Progenitor cell of endocrine pancreas (in vitro differentiated cells): ENCODE data around the gene GCAT. TPM values are rescaled to one million over a fixed set of nuclear protein-coding genes. Genes with fewer than 3 reads are reported as not detected.

Experiments
- DNase-seq: peaks from one replicate; pipeline ENCODE4 v3.0.0; 2021; ENCODE audit warnings: low spot score; ENCODE audit not compliant: unreplicated experiment
- H3K27ac Mint-ChIP-seq: 2 replicates; pipeline ENCODE4 v1.8.0; 2021; ENCODE audit warnings: mild to moderate bottlenecking, moderate library complexity, mixed read lengths
- H3K27me3 Mint-ChIP-seq: 2 replicates; pipeline ENCODE4 v1.8.0; 2021; ENCODE audit warnings: mixed read lengths
- H3K36me3 Mint-ChIP-seq: 2 replicates; pipeline ENCODE4 v1.8.0; 2022; ENCODE audit warnings: mixed read lengths; ENCODE audit not compliant: insufficient read depth
- H3K4me1 Mint-ChIP-seq: 2 replicates; pipeline ENCODE4 v1.8.0; 2021; ENCODE audit warnings: low read depth, mixed read lengths
- H3K4me3 Mint-ChIP-seq: 2 replicates; pipeline ENCODE4 v1.8.0; 2021; ENCODE audit warnings: low read depth, mild to moderate bottlenecking, moderate library complexity, mixed read lengths
- H3K9me3 Mint-ChIP-seq: 2 replicates; pipeline ENCODE4 v1.8.0; 2021; ENCODE audit warnings: low read depth, mixed read lengths
- total RNA-seq: library from RNA; stranded (reverse); gene quantifications from 2 replicates; pipeline ENCODE4 v1.2.1, GENCODE V29; 2021
- TF ChIP-seq, protein P1 (sequence below): fragments of 200-600 bp; sonication (generic); IDR thresholded peaks from one replicate; pipeline ENCODE4 v1.5.0; 2021; ENCODE audit warnings: antibody characterized with exemption, mild to moderate bottlenecking; ENCODE audit not compliant: unreplicated experiment

GCAT gene
- total RNA-seq, 1 donor from 2014 or later, result 20.2 TPM

- TF ChIP-seq, protein P1, sequence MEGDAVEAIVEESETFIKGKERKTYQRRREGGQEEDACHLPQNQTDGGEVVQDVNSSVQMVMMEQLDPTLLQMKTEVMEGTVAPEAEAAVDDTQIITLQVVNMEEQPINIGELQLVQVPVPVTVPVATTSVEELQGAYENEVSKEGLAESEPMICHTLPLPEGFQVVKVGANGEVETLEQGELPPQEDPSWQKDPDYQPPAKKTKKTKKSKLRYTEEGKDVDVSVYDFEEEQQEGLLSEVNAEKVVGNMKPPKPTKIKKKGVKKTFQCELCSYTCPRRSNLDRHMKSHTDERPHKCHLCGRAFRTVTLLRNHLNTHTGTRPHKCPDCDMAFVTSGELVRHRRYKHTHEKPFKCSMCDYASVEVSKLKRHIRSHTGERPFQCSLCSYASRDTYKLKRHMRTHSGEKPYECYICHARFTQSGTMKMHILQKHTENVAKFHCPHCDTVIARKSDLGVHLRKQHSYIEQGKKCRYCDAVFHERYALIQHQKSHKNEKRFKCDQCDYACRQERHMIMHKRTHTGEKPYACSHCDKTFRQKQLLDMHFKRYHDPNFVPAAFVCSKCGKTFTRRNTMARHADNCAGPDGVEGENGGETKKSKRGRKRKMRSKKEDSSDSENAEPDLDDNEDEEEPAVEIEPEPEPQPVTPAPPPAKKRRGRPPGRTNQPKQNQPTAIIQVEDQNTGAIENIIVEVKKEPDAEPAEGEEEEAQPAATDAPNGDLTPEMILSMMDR, result no peak
- Mint-ChIP-seq H3K4me3 (peak overlapping the region; percentile 84), H3K36me3 (no peaks in the 10 kb centered on the region), H3K27ac (peak overlapping the region; percentile 95), H3K27me3 (no peaks in the 10 kb centered on the region), H3K9me3 (no peaks in the 10 kb centered on the region), H3K4me1 (peaks cover 36% of the 10 kb centered on the region)
- DNase-seq, result no peak
These were observed 1.1 kb upstream of the GCAT start for GRCh38 chr22:37806409-37807333.

GRCh38 chr22:37808294-37808657 is 542 bp downstream of the GCAT start:
- H3K27me3 Mint-ChIP-seq, result no peaks in the 10 kb centered on the region
- TF ChIP-seq, protein P1, result no peak
- H3K27ac Mint-ChIP-seq, result peak overlapping the region; percentile 87
- H3K36me3 Mint-ChIP-seq, result no peaks in the 10 kb centered on the region
- no peak for DNase-seq
- no peaks in the 10 kb centered on the region for H3K9me3 Mint-ChIP-seq
- H3K4me3 Mint-ChIP-seq, result peak overlapping the region; percentile 84
- H3K4me1 Mint-ChIP-seq, result peaks cover 29% of the 10 kb centered on the region

GRCh38 chr22:37809672-37810333 is 2.1 kb downstream of the GCAT start:
- TF ChIP-seq, protein P1, result no peak
- Mint-ChIP-seq H3K4me1 (peaks cover 20% of the 10 kb centered on the region), H3K9me3 (no peaks in the 10 kb centered on the region), H3K27me3 (no peaks in the 10 kb centered on the region), H3K36me3 (peaks cover 2% of the 10 kb centered on the region), H3K27ac (no peak overlapping the region), H3K4me3 (peak overlapping the region; percentile 39)
- DNase-seq, result no peak

DNA sequence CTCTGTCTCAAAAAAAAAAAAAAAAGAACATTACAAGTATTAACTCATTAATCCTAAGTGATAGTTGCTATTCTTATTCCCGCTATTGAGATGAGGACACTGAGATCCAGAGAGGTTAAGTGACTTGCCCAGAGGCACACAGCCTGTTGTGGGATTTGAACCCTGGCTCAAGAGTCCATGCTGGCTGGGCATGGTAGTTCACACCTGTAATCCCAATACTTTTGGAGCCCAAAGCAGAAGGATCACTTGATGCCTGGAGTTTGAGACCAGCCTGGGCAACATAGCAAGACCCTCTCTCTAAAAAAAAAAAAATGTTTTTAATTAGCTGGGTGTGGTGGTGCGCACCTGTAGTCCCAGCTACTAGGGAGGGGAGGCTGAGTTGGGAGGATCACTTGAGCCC is 4.1 kb downstream of the GCAT start:
- Mint-ChIP-seq H3K27ac (no peak overlapping the region), H3K36me3 (peaks cover 3% of the 10 kb centered on the region), H3K4me3 (no peak overlapping the region), H3K27me3 (no peaks in the 10 kb centered on the region), H3K9me3 (no peaks in the 10 kb centered on the region), H3K4me1 (peaks cover 8% of the 10 kb centered on the region)
- TF ChIP-seq, protein P1, result no peak
- DNase-seq, result no peak

DNA sequence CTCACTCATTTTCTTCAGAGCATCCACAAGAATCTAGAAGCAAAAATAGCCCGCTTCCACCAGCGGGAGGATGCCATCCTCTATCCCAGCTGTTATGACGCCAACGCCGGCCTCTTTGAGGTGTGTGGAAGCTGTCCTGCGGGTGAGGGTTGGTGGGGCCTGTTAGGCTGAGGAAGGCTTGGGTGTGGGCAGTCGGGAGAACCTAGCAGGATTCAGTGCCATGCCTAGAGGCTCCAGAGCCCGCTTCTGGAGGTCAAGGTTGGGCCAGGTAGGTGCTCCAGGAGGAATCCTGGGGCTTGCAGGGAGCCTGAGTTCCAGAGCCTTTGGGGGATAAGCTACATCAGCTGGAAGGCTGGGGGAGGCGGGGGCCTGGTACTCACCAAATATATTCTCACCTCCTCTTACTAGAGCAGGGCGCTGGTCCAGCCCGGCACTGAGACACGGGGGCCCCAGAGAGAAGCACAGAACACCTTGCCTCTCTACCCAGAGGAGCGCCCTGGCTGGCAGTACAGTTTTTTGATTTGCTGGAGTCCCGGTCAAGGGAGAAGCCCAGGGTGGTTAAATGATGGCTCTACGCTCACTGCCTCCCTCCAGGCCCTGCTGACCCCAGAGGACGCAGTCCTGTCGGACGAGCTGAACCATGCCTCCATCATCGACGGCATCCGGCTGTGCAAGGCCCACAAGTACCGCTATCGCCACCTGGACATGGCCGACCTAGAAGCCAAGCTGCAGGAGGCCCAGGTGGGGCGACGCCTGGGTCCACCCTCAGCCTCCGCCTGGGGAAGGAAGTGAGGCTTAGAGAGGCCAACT is 5.3 kb downstream of the GCAT start:
- peaks cover 10% of the 10 kb centered on the region for H3K4me1 Mint-ChIP-seq
- H3K27me3 Mint-ChIP-seq, result no peaks in the 10 kb centered on the region
- H3K36me3 Mint-ChIP-seq, result peaks cover 5% of the 10 kb centered on the region
- H3K27ac Mint-ChIP-seq, result no peak overlapping the region
- no peak overlapping the region for H3K4me3 Mint-ChIP-seq
- DNase-seq, result no peak
- TF ChIP-seq, protein P1, result no peak
- H3K9me3 Mint-ChIP-seq, result no peaks in the 10 kb centered on the region
